A549 (cell line): Measurements from ENCODE around the gene DTNB.

Source experiments
- CEBPB ChIP-seq, 2 experiments: fragments of >200 bp in 1 of 2; sonication (Bioruptor Twin) in 1 of 2; formaldehyde crosslinking in 1 of 2; IDR thresholded peaks; 2 replicates each; pipeline ENCODE4 v1.6.1; 2012 to 2016
- CTCF ChIP-seq: fragments of >200 bp; sonication (Bioruptor Twin); formaldehyde crosslinking; IDR thresholded peaks from 3 replicates; pipeline ENCODE4 v1.5.1; 2016
- E2F6 ChIP-seq: IDR thresholded peaks from 2 replicates; pipeline ENCODE4 v1.6.1; 2012; ENCODE audit warnings: low read depth, borderline replicate concordance
- EHMT2 ChIP-seq: fragments of 200-600 bp; sonication (generic); IDR thresholded peaks from 2 replicates; pipeline ENCODE4 v1.6.1; 2016; ENCODE audit warnings: antibody characterized with exemption, low read depth, mild to moderate bottlenecking, moderate library complexity
- MAX ChIP-seq: IDR thresholded peaks from 2 replicates; pipeline ENCODE4 v1.6.1; 2012
- PHF8 ChIP-seq: fragments of 200-600 bp; sonication (generic); IDR thresholded peaks from 2 replicates; pipeline ENCODE4 v1.6.1; 2016; ENCODE audit warnings: low read depth, mild to moderate bottlenecking, antibody characterized with exemption, moderate library complexity, borderline replicate concordance
- POLR2A ChIP-seq: IDR thresholded peaks from 2 replicates; pipeline ENCODE4 v1.6.1; 2012; ENCODE audit warnings: mild to moderate bottlenecking, low read length
- POLR2AphosphoS2 ChIP-seq: conservative IDR thresholded peaks from 2 replicates; pipeline ENCODE4 v1.6.1; 2012; ENCODE audit warnings: low read length, improper control_type of control experiment, inconsistent platforms
- RFX5 ChIP-seq: fragments of 450-650 bp; IDR thresholded peaks from 2 replicates; pipeline ENCODE4 v1.7.1; 2014; ENCODE audit warnings: antibody characterized with exemption, mild to moderate bottlenecking, moderate library complexity

- no peak for TF ChIP-seq CTCF
- TF ChIP-seq POLR2A, result no peak
- TF ChIP-seq POLR2AphosphoS2, result no peak
- TF ChIP-seq MAX, result no peak
- no peak for TF ChIP-seq E2F6
- TF ChIP-seq PHF8, result no peak
- TF ChIP-seq RFX5, result no peak
- no peak for TF ChIP-seq EHMT2
- TF ChIP-seq CEBPB (IDR thresholded peaks at IDR 0.05), result no peak
Observed at GRCh38 chr2:25358836-25359235, 314.5 kb downstream of the DTNB start.
